Inflammatory macrophage treated with lipopolysaccharide for 4 hours (primary cell): ENCODE data around the gene SARM1.
"Not testable (repeated sequence)": the region's sequence is repeated elsewhere in the genome, so short reads cannot be mapped to it uniquely, and the experiment has no call there.

Experiments used
- DNase-seq: peaks from one replicate; pipeline ENCODE4 v3.0.0-alpha.2; 2020

SARM1 gene

DNA sequence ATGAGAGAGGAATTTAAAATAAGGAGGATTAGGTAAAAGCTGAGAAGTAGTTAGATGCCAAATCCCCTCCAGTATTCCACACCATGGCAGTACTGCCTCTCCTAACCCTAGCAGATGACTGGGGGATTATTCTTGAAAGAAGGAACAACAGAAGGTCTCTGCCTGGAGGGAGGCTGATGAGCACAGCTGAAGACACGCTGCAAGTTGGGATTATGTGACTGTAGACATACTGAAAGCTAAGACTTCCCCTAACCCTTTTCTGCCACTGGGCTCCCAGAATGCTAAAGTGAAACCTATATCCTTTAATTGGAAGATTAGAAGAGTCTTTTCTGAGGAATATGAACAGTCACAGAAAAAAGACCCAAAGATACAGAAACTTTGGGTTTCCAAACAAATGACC lies 62.2 kb downstream of the SARM1 start:
- peak; percentile 35 for DNase-seq

DNA sequence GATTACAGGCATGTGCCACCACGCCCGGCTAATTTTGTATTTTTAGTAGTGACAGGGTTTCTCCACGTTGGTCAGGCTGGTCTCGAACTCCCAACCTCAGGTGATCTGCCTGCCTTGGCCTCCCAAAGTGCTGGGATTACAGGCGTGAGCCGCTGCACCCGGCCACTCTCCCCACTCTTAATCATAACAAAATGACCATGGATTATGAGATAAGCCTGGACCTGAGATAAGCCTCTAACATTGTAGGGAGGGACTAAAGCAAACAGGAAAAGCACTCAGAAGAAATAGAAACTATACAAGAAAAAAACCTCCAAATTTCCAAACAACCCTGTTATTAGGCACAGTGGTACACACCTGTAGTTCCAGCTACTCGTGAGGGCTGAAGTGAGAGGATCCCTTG lies 62.8 kb downstream of the SARM1 start:
- DNase-seq: not testable (repeated sequence)

DNA sequence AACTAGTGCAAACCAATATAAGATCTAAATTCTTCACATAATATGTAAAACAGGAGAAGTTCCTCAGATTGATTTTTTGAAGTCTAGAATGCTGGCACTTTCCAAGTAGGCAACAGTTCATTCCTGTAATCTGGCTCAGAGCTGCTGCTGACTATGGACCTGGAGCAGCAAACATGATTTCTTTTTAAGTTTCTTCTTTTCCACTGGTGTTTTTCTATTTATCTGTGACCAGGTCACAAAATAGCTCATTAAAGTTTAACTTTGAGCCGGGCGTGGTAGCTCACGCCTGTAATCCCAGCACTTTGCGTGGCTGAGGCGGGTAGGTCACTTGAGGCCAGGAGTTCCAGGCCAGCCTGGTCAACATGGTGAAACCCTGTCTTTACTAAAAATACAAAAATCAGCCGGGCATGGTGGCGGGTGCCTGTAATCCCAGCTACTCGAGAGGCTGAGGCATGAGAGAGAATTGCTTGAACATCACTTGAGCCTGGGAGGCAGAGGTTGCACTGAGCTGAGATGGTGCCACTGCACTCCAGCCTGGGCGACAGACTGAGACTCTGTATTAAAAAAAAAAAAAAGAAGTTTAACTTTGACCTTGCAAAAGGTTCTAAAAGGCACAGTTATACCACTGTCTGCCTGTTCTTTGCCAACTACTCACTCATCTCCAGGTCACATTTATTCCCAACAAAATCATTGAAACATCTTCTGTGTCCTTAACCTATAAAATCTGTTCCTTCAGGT lies 72.6 kb downstream of the SARM1 start:
- DNase-seq: no peak

DNA sequence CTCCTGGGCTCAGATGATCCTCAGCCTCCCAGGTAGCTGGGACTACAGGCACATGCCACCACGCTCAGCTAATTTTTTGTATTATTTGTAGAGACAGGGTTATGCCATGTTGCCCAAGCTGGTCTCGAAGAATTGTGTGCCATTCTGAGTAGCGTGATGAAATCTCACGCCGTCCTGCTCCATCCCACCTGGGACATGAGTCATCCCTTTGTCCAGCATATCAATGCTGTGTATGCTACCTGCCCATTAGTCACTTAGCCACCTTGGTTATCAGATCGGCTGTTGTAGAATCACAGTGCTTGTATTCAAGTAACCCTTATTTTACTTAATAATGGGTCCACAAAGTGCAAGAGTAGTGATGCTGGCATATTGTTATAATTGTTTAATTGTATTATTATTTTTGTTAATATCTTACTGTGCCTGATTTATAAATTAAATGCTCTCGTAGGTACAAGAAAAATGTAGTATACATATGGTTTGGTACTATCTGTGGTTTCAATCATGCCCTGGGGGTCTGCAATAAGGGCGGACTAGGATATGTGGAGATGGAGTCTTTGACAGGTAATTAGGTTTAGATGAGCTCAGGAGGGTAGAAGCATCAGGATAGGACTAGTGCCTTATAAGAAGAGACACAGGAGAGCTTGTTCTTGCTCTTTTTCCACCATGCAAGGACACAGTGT lies 75.4 kb downstream of the SARM1 start:
- no peak for DNase-seq

DNA sequence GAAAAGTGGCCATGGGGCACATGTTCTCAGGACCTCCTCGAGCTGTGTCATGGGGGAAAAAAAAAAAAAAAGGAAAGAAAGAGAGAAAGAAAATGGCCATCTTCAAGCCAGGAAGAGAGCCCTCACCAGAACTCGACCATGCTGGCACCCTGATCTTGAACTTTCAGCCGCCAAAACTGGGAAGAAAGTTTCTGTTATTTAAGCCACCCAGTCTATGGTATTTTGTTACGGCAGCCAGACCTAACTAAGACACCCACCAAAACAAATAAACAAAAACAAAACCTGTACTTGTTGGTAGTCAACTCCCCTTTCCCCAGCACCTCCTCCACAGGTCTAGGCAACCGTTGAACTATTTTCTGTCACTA lies 75.9 kb downstream of the SARM1 start:
- no peak for DNase-seq

DNA sequence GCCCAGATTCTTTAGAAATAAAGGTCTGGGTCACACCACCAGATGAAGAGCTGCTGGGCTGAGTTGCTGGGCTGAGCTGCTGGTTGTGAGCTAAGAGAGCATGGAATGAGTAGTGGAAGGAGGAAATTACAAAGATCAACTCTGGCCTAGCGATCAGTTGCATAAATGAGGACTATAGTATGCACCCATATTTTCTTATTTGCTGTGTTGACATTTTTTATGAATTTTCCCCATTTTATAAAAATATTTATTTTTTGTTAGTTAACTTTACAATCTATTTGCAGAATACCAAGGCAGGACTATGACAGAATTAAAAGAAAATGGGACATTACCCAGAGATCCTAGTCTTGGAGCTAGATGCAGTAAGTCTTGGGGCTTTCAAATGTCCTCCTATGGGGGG lies 78.4 kb downstream of the SARM1 start:
- DNase-seq: no peak
